ENCODE measurements around the gene MADD. TPM values are rescaled to one million over a fixed set of nuclear protein-coding genes. Genes with fewer than 3 reads are reported as not detected.

The MADD gene
- total RNA-seq, 1 experiment from 2014 or later: 132 TPM

GRCh38 chr11:47233989-47234668 is 35.8 kb upstream of the MADD start:
- peak; percentile 75 for DNase-seq (ENCODE audit: low spot score)
- H3K36me3 ChIP-seq (ENCODE audit: insufficient read depth, low read length, poor library complexity, severe bottlenecking): peaks cover 31% of the 10 kb centered on the region
- H3K27ac ChIP-seq (ENCODE audit: low read depth, low read length, poor library complexity, severe bottlenecking): no peak overlapping the region
- peaks cover 14% of the 10 kb centered on the region for H3K4me1 ChIP-seq (ENCODE audit: insufficient read depth, low read length, poor library complexity, severe bottlenecking)
- H3K27me3 ChIP-seq (replicated peaks; ENCODE audit: insufficient read depth, low read depth, low read length, poor library complexity): no peaks in the 10 kb centered on the region
- ChIA-PET CTCF (interaction anchor here (0.6 to 1.9 kb wide), 5 partner anchors 26 to 406 kb away, joined by 3 to 8 read pairs (median 3); no protein-coding TSS in a partner anchor), POLR2A (ENCODE audit: low non-redundant PET) (no interaction called here)
- H3K9me3 ChIP-seq (ENCODE audit: low read depth, low read length, poor library complexity, severe bottlenecking): no peaks in the 10 kb centered on the region
- TF ChIP-seq EZH2 (IDR thresholded peaks at IDR 0.05; ENCODE audit: borderline replicate concordance, low read depth, low read length, poor library complexity, severe bottlenecking): no peak
- TF ChIP-seq, protein P1, sequence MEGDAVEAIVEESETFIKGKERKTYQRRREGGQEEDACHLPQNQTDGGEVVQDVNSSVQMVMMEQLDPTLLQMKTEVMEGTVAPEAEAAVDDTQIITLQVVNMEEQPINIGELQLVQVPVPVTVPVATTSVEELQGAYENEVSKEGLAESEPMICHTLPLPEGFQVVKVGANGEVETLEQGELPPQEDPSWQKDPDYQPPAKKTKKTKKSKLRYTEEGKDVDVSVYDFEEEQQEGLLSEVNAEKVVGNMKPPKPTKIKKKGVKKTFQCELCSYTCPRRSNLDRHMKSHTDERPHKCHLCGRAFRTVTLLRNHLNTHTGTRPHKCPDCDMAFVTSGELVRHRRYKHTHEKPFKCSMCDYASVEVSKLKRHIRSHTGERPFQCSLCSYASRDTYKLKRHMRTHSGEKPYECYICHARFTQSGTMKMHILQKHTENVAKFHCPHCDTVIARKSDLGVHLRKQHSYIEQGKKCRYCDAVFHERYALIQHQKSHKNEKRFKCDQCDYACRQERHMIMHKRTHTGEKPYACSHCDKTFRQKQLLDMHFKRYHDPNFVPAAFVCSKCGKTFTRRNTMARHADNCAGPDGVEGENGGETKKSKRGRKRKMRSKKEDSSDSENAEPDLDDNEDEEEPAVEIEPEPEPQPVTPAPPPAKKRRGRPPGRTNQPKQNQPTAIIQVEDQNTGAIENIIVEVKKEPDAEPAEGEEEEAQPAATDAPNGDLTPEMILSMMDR (conservative IDR thresholded peaks at IDR 0.05; ENCODE audit: low read depth, low read length): peak; percentile 60
- no peak overlapping the region for H3K4me3 ChIP-seq (ENCODE audit: low read depth, low read length, poor library complexity, severe bottlenecking)
- intact Hi-C loops (cut with micrococcal nuclease; ENCODE audit: unreplicated experiment): no loop called here
- BruUV-seq (replicated peaks): no TSS peak

GRCh38 chr11:47234669-47235100 is 35.2 kb upstream of the MADD start:
- BruUV-seq (replicated peaks): no TSS peak
- H3K36me3 ChIP-seq (ENCODE audit: insufficient read depth, low read length, poor library complexity, severe bottlenecking): peaks cover 33% of the 10 kb centered on the region
- TF ChIP-seq, protein P1 (conservative IDR thresholded peaks at IDR 0.05; ENCODE audit: low read depth, low read length): no peak
- no peak for TF ChIP-seq EZH2 (IDR thresholded peaks at IDR 0.05; ENCODE audit: borderline replicate concordance, low read depth, low read length, poor library complexity, severe bottlenecking)
- no peaks in the 10 kb centered on the region for H3K9me3 ChIP-seq (ENCODE audit: low read depth, low read length, poor library complexity, severe bottlenecking)
- no peak overlapping the region for H3K4me3 ChIP-seq (ENCODE audit: low read depth, low read length, poor library complexity, severe bottlenecking)
- H3K27me3 ChIP-seq (replicated peaks; ENCODE audit: insufficient read depth, low read depth, low read length, poor library complexity): no peaks in the 10 kb centered on the region
- DNase-seq (ENCODE audit: low spot score): no peak
- intact Hi-C loops (cut with micrococcal nuclease; ENCODE audit: unreplicated experiment): no loop called here
- CTCF ChIA-PET: interaction anchor here (1.0 to 1.9 kb wide), 3 partner anchors 25 to 121 kb away, joined by 3 to 8 read pairs (median 7); no protein-coding TSS in a partner anchor
- peaks cover 14% of the 10 kb centered on the region for H3K4me1 ChIP-seq (ENCODE audit: insufficient read depth, low read length, poor library complexity, severe bottlenecking)
- POLR2A ChIA-PET (ENCODE audit: low non-redundant PET): no interaction called here
- no peak overlapping the region for H3K27ac ChIP-seq (ENCODE audit: low read depth, low read length, poor library complexity, severe bottlenecking)

DNA sequence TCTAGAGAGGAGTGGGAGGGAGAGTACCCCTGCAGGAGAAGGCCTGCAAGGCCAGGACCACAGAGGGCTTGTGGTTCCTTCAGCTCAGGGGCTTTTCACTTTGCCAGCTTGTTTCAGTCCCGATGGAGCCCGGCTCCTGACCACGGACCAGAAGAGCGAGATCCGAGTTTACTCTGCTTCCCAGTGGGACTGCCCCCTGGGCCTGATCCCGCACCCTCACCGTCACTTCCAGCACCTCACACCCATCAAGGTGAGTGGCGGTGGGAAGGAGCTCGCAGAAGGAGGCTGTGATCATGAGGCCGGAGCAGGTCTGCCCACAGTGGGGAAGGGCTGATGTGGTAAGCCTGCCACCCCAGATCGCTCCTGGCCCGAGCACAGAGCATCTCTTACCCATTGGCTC is 34.8 kb upstream of the MADD start:
- Histone ChIP-seq H3K9me3 (ENCODE audit: low read depth, low read length, poor library complexity, severe bottlenecking) (no peaks in the 10 kb centered on the region), H3K36me3 (ENCODE audit: insufficient read depth, low read length, poor library complexity, severe bottlenecking) (peaks cover 36% of the 10 kb centered on the region), H3K4me1 (ENCODE audit: insufficient read depth, low read length, poor library complexity, severe bottlenecking) (peaks cover 14% of the 10 kb centered on the region), H3K27ac (ENCODE audit: low read depth, low read length, poor library complexity, severe bottlenecking) (no peak overlapping the region), H3K4me3 (ENCODE audit: low read depth, low read length, poor library complexity, severe bottlenecking) (no peak overlapping the region), H3K27me3 (replicated peaks; ENCODE audit: insufficient read depth, low read depth, low read length, poor library complexity) (no peaks in the 10 kb centered on the region)
- no peak for DNase-seq (ENCODE audit: low spot score)
- TF ChIP-seq, protein P1 (conservative IDR thresholded peaks at IDR 0.05; ENCODE audit: low read depth, low read length): no peak
- no peak for TF ChIP-seq EZH2 (IDR thresholded peaks at IDR 0.05; ENCODE audit: borderline replicate concordance, low read depth, low read length, poor library complexity, severe bottlenecking)
- intact Hi-C loops (cut with micrococcal nuclease; ENCODE audit: unreplicated experiment): no loop called here
- no TSS peak for BruUV-seq (replicated peaks)
- ChIA-PET CTCF (interaction anchor here (0.6 to 1.9 kb wide), 3 partner anchors 25 to 120 kb away, joined by 3 to 8 read pairs (median 5); no protein-coding TSS in a partner anchor), POLR2A (ENCODE audit: low non-redundant PET) (no interaction called here)

Data from A673 (cell line).